Effector CD4-positive, alpha-beta T cell (primary cell): ENCODE results near the gene GZMB.
A peak's percentile ranks its signal among the peaks of the same experiment; 100 is the strongest.
"Not testable (repeated sequence)": the region's sequence is repeated elsewhere in the genome, so short reads cannot be mapped to it uniquely, and the experiment has no call there.

Experiments
- DNase-seq: peaks from one replicate; pipeline ENCODE4 v3.0.0-alpha.2; 2020
- total RNA-seq: gene quantifications from one replicate; lab custom pipeline; 2026; lab: John Stamatoyannopoulos, UW

The GZMB gene, protein sequence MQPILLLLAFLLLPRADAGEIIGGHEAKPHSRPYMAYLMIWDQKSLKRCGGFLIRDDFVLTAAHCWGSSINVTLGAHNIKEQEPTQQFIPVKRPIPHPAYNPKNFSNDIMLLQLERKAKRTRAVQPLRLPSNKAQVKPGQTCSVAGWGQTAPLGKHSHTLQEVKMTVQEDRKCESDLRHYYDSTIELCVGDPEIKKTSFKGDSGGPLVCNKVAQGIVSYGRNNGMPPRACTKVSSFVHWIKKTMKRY
- 3.6 reads per million, percentile 14 among the genes with 10 or more reads in this experiment for total RNA-seq

DNA sequence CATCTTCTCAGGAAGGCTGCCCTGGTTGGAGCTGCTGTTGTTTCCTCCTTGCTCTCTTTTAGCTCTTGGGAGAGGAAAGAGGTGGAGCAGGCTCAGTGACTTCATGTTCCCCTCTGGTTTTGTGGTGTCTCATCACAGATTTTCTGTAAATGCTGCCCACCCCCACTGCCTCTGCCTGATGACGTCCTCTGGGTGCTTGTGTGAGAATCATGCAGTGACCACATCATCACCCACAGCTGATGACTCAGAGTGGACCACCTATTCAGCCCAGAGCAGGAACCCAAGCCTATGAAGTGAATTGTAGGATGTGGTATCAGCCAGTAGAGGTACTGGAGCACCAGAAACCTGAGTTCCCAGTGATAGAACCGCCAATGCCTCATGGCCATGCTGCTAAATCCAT, at the start of gene GZMB:
Gene GZMB (minus strand): TSS at position 33 of the 400 bp plus-strand sequence. CDS start 30 bp downstream, at position 3.
- DNase-seq = no peak

DNA sequence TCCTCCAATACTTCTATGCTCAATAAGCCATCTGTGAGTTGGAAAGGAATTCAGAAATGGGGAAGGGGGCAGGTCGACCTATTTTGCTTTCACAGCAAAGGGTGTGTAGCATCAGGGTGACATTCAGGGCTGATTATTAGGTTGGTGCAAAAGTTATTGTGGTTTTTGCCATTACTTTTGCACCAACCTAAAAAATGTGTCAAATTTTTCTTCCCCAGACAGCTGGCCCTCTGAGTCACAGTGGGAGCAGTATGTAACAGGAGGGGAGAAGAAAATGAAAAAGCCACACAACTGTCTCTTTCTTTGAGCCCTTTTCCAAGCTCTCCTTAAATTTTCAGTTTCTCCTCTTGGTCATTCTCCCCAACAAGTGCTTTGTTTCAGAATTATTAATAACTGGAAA, 47.1 kb upstream of the GZMB start:
- DNase-seq = no peak

DNA sequence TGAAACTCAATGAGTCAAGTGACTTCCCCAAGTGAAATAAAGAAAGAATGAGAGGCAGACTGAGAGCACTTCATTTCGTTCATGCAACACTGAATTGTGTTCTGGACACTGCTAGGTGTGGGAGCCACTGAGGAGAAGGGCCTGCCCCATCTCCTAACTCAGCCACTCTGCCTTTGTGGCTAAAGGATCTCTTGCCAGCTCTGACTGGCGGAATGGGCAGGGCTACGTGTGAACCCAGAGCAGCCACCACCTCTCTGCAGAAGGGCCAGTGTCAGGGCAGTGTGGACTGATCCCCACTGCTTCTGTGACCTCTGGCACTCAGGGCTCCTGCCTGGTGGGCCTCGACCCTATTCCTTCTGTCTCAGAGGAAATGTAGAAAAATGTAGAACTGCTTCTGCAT, 46.5 kb upstream of the GZMB start:
- no peak for DNase-seq

- no peak for DNase-seq
Measured at GRCh38 chr14:24679248-24679961, 45.4 kb upstream of the GZMB start.

- peak; percentile 76 for DNase-seq
Measured at GRCh38 chr14:24678801-24679247, 44.8 kb upstream of the GZMB start.

DNA sequence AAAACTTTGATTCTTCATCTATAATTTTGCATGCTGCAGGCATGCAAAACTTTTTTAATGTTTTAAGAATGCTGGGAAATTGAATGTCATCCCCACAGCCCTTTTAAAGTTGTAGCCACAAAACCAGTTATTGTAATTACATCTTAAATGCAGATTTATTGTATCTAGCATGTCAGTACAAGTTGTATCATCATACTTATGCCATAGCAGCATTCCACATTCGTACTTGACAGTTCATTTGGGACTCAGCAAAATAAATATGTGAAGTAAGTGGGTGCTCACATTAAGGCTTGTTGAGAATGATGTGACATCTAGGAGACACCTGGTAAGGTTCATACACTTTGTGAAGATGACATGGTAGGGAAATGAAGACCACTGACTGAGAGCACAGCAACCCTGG, 44.0 kb upstream of the GZMB start:
- DNase-seq = no peak

DNA sequence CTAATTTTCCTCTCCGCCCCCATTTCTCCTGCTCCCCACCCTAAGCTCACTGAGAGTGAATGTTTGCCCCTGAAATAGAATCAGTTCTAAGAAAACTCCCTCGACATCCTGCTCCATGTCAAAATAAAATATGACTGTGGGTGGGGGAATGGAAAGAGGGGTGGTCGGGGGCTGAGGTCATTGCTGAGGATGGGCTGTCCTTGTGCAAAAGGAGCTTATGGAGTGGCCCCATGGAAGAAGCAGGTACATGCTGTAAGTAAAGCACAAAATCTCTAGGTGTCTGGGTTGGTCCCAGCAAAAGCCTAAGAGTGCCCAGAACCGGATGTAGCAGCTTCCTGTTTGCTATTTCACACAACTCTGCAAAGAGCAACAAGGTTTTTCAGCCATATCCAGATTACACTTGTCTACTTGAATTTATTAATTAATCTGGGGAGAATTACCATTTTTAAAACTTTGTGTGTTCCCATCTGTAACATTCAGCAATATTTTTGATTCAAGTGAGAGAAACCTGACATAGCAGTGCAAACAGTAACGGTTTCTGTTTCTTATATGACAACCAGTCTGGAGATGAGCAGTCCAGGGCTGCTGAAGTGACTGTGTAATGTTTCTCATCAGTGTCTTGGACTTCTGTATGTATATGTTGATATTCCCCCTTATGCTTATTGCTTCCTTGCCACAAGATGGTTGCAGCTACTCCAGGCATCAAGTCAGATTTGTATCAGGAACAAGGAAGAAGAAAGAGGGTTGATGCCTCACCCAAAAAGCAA, 40.4 kb upstream of the GZMB start:
- peak; percentile 20 for DNase-seq

GRCh38 chr14:24673534-24674203, 39.7 kb upstream of the GZMB start:
- peak; percentile 48 for DNase-seq

GRCh38 chr14:24673059-24673458, 39.1 kb upstream of the GZMB start:
- DNase-seq = no peak

DNA sequence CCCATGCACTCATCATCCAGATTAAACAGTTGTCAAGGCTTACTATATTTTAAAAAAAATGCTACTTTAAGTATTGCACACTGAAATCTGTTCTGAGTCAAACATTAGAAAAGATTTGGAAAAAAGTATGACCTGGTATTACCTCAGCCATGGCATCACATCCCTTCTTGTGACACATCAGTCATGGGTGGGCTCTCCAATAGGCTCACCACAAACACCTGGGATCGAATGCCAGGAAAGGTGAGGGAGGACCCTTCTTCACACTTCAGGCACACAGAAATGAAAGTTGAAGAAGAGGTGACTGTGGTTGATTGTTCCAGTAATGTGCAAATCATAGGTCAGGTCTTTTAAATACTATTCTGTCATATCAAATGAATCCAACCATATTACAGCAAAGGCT, 36.6 kb upstream of the GZMB start:
- DNase-seq = no peak

- no peak for DNase-seq
Measured at GRCh38 chr14:24669651-24670050, 35.7 kb upstream of the GZMB start.

- DNase-seq = no peak
Measured at GRCh38 chr14:24665440-24665991, 31.5 kb upstream of the GZMB start.

GRCh38 chr14:24664366-24664765, 30.4 kb upstream of the GZMB start:
- DNase-seq = no peak

DNA sequence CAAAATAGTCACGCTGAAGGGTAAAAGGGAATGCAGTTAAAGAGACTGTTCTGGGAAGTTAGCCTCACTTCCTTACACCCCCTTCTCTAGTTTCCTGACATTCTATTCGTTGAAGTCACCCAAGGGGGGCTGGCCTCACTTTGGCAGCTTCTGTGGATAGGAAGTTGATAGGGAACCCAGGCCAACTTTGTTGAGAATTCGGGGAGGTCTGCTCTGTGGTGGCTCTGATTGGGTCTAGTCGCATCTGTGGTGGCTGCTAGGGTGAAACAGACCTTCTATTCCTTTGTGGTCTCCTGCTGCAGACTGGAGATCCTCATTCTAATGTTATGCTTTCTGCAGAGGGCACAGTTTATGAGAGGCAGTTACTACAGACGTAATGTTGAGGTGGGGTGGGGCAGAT, 28.8 kb upstream of the GZMB start:
- DNase-seq = no peak

DNA sequence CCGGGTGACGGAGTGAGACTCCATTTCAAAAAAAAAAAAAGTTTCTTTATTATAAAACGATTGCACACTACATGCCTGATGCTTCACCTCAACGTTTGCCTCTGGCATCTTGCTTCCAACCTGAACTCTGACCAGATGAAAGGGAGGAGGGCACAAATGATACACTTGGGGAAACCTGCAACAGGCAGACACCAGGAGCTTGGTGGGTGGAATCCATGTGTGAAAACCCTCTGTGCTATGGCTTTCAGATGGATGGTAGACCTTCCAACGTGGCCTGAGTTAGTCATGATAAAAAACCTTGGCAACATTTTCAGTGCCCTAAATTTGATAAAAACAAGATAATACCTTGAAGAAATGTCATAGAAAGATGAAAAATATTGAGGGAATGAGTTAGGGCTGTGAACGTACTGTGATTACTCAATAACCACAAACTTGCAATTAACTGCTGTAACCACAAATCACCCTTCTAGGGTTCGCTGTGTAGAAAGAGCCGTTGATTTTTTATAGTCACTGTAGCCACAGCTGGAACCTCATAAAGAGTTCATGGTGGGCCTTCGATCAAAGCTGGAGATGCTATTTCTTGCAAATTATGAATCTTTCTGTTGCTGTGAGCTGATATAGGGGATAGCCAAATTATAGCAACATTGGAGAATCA, 26.1 kb upstream of the GZMB start:
- DNase-seq = no peak

GRCh38 chr14:24648361-24648760, 14.4 kb upstream of the GZMB start:
- not testable (repeated sequence) for DNase-seq

DNA sequence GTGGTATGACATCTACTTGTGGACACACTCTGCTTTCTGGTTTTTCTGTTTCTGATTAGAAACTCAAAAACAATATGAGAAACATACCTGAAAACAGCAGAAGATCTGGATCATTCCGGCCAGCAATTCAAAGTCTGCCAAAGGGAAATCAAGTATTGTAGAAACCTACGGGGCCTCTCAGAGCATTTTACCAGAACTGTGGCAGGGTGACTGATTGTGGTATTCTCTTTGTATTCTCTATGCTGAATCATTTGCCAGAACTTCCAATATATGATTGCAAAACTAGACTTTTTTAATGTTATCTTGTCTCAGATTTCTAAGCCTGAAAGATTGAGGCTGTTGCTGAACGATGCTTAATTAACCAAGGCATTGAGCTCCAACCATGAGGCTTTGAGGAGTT, 5.9 kb upstream of the GZMB start:
- no peak for DNase-seq

- DNase-seq = no peak
Measured at GRCh38 chr14:24639270-24639669, 5.3 kb upstream of the GZMB start.

DNA sequence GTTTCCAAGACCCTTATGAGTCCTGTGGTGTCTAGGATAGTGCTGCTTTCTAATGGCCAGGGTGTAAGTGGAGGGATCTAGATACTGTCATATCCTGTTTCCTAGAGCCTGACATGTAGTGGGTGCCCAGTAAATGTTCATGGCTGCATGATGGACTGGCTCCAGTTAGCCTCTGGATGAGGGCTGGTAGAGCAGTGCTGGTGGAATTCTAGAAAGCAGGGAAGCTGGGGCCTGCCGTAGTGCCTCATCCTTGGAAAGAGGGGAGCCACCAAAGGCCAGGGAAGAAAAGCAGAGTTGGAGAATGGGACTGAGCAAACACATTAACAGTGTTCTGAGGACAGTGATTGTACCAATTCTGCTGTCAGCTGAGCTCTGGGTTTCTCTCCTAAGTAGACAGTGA, 637 bp downstream of the GZMB start:
- DNase-seq = no peak

DNA sequence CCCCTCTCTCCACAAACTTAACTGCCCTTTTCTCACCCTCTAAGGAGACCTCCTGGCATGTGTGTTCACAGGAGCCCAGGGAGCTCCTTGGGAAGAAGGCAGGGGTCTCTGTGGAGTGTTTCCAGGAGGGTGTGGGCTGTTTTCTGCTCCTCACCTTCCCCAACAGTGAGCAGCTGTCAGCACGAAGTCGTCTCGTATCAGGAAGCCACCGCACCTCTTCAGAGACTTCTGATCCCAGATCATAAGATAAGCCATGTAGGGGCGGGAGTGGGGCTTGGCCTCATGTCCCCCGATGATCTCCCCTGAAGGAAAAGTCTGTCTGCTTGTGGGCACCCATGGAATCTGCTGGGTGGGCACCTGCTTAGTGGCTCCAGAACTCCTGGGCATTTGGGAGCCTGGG, 1.2 kb downstream of the GZMB start:
- no peak for DNase-seq

- DNase-seq = no peak
Measured at GRCh38 chr14:24632336-24632735, 1.7 kb downstream of the GZMB start.

DNA sequence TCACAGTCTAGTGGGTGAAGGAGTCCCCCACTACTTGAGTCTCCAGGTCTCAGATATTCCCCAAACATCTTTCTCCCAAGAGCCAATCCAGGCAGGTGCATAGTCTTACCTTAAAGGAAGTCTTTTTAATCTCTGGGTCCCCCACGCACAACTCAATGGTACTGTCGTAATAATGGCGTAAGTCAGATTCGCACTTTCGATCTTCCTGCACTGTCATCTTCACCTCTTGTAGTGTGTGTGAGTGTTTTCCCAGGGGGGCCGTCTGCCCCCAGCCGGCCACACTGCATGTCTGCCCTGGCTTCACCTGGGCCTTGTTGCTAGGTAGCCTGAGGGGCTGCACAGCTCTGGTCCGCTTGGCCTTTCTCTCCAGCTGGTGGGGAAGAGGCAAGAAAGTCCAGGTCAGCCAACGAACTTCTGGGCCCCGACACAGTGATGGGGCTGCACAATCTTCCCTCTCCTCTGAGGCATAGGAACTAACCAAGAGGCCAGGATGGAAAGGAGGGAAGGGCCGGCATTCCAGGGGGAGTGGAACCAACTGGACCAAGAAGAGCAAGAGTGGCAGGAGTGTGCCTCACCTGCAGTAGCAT, 2.1 kb downstream of the GZMB start:
- DNase-seq = no peak
